GM12873 (cell line): Measurements from ENCODE around the gene GDPGP1.

Experiments used
- TF ChIP-seq, protein P1 (sequence below): IDR thresholded peaks from 2 replicates; pipeline ENCODE4 v1.5.1; 2012; ENCODE audit warnings: low read depth, mild to moderate bottlenecking, moderate library complexity, low read length, control low read depth; ENCODE audit not compliant: insufficient read depth; ENCODE audit errors: missing control alignments

GDPGP1 gene

DNA sequence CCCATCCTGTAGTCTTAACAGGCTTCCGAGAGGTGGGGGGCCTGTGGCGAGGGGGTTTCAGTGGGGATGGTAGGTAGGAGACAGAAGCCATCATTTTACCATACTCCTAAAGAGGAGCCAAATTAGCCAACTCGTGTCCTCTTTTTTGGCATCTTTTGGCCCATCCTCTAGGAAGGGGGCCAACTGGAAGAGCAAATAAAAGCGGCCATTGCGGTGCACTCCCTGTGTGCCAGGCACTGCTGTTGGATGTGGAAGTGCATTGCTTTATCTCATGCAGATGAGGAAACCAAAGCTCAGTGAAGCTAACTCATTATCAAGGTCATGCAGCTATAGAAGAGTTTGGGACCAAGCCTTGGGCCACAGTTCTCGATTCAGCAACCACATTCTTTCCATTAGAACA, 26.8 kb upstream of the GDPGP1 start:
- TF ChIP-seq, protein P1, sequence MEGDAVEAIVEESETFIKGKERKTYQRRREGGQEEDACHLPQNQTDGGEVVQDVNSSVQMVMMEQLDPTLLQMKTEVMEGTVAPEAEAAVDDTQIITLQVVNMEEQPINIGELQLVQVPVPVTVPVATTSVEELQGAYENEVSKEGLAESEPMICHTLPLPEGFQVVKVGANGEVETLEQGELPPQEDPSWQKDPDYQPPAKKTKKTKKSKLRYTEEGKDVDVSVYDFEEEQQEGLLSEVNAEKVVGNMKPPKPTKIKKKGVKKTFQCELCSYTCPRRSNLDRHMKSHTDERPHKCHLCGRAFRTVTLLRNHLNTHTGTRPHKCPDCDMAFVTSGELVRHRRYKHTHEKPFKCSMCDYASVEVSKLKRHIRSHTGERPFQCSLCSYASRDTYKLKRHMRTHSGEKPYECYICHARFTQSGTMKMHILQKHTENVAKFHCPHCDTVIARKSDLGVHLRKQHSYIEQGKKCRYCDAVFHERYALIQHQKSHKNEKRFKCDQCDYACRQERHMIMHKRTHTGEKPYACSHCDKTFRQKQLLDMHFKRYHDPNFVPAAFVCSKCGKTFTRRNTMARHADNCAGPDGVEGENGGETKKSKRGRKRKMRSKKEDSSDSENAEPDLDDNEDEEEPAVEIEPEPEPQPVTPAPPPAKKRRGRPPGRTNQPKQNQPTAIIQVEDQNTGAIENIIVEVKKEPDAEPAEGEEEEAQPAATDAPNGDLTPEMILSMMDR = no peak

DNA sequence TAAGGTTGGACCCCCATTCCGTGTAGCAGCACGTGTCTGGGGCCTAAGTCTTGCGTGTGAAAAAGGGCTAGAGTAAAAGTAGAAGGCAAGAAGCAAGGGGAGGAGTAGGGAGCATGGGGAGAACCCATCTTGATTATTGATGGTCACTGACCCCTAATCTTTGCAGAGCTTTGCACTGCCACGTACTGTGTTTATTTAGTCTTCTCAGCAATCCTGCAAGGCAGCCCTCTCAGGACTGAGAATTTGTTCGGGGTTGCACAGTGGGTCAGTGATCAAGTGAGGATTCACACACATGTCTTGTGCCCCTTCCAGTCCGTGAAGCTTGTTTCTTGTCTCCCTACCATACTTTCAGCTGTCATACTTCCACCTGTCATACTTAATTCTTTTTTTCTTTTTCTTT, 25.7 kb upstream of the GDPGP1 start:
- TF ChIP-seq, protein P1 = no peak

DNA sequence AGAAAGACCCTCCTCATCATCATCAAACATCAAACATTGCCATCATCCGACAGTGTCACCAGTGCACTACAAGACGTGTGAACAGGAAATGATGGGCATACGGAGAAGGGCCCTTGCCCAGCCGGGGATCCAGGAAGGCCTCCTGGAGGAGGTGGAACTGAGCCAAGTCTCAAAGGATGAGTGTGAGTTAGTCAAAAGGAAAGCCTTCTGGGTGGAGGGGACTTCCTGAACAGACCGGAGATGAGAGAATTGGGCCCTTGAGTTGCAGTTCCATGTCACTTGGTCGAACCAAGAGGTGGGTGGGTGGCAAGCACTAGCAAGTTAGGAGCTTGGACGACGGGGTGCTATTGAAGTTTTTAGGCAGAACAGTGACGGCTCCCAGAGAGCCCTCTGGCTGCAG, 24.4 kb upstream of the GDPGP1 start:
- TF ChIP-seq, protein P1 = no peak

DNA sequence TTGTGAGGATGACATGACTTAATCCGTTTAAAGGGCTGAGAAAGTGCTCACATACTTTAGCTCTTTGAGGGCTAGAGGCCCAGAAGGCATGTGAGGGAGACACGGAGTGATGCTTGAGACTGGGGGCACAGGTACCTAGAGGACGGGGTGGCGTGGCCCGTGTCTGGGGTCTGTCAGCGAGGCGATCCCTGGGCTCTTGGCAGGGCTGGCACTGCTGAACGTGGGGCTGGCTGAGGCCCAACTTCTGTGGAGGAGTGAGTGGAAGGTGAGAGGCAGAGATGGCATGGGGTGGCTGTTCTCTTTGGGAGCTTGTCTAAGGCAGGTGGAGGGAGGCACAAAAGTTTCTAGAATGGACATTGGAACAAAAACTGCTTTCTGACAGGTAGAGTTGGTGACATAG, 23.4 kb upstream of the GDPGP1 start:
- TF ChIP-seq, protein P1 = no peak

DNA sequence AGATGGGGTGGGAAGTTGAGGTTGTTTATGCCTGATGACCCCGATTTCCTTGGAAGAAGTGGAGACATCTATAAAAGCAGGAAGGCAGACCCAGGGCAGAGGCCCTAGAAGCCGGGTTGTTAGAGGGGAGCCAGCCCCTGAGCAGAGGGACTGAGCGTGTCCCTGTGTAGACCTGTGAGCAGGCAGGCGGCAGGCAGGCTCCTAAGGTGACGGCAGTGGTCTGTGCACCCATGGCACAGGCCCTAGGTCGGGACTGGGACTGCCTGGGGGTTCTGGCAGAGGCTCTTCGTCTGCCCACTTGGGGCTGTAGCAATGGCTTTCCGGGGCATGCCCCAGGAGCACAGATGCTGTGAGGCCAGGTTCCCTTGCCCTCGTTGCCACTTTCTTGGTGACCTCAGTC, 23.0 kb upstream of the GDPGP1 start:
- TF ChIP-seq, protein P1 = no peak

DNA sequence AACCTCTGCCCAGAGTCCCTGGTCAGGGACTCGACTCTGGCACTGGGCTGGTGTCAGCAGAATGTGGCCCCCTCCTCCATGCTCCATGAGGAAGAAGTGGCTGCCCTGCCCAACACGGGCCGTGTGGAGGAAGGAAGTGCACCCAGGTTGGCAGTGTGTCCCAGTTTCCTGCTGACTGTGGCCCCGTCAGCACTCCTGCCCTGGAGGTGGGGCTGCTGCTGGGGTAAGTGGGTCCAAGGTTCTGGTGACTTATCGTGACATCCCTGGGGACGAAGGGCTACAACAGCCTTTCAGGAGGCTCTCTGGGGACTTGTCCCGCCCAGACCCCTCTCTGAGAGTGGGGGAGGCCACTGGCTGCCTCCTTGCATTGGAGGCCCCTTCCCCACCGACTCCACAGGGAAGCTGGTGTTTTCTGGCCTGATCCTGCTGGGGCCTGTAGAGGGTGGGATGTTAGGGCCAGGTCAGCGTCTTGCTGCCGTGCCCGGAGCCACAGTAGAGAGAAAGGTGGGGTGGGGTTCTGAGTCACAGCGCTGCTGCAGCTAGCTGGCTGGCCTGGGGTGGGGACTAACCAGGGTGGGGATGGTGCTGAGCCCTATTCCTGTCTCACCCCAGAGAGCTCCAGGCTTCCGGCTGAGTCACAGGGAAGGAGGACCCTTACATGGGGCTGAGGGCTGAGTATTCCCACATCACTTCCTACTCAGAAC, 22.4 kb upstream of the GDPGP1 start:
- TF ChIP-seq, protein P1 = no peak

DNA sequence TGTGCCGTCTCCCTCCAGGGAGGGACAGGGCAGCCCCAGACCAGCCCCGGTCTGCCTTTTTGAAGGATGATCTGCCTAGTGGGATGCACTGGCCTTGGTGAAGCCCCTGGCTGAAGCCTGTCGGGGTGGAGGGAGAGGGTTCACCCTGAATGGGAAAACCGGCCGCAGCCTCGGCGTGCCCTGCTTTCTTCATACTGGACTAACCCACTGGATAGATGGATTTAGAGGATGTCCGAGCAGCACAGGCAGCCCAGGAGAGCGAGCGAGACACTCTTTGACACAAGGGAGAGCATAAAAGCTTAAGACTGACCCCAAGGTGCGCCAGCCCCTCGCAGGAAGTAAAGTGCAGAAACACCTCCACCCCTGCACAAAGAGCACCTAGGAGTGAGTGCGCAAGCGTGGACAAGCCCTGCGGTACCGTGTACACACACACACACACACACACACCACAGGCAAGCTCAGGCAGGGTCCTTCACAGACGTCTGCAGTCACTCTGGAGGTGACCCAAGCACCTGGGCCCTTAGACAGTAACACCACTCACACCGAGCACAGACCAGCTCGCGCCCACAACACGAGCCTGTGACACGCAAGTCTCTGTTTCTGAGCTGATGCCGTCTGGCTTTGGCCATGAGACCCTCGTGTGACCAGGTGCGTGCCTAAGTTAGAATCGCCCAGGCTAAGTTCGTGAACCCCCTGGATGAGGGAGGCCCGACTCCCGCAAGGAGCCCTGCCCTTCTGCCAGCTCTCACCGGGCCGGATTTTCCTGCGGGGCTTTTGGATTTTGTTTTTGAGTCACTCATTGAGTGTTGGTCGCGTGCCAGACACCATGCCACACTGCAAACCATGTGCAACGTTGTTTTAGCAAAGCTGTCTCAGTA, 21.5 kb upstream of the GDPGP1 start:
- TF ChIP-seq, protein P1 = no peak
